ENCODE results near the gene USE1.

The USE1 gene

DNA sequence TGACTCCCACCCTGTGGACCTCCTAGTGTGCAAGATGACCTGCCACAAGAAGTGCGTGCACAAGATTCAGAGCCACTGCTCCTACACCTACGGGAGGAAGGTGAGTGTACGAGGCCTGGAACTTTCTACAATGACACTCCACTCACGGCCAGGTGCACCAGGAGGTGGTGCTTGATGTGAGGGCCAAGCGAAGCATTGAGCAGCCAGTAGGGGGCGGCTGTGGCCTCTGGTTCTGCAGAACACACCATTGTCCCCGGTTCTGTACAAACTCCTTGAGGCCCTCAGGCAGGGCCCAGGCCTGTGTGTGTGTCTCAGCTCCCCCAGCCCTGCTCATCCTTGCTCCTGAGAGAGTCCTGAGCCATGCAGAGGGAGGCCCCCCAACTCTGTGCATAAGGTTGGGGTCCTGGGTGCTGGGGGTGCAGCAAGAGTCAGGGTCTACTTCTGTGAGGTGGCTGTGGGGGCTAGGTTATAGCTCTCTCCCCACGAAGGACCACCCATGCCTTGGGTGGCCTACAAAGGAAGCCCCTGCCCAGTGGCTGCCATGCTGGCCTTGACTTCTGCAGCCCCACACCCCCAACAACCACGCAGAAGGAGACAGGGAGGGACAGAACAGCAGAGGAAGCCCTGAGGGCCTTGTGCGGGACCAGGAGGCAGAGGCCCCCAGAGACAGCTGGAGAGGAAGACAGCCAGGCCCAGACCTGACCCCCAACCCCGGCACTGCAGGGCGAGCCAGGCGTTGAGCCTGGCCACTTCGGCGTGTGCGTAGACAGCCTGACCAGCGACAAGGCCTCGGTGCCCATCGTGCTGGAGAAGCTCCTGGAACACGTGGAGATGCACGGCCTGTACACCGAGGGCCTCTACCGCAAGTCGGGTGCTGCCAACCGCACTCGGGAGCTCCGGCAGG, 9.7 kb upstream of the USE1 start:
- DNase-seq (ENCODE audit: low spot score): peak; percentile 73

DNA sequence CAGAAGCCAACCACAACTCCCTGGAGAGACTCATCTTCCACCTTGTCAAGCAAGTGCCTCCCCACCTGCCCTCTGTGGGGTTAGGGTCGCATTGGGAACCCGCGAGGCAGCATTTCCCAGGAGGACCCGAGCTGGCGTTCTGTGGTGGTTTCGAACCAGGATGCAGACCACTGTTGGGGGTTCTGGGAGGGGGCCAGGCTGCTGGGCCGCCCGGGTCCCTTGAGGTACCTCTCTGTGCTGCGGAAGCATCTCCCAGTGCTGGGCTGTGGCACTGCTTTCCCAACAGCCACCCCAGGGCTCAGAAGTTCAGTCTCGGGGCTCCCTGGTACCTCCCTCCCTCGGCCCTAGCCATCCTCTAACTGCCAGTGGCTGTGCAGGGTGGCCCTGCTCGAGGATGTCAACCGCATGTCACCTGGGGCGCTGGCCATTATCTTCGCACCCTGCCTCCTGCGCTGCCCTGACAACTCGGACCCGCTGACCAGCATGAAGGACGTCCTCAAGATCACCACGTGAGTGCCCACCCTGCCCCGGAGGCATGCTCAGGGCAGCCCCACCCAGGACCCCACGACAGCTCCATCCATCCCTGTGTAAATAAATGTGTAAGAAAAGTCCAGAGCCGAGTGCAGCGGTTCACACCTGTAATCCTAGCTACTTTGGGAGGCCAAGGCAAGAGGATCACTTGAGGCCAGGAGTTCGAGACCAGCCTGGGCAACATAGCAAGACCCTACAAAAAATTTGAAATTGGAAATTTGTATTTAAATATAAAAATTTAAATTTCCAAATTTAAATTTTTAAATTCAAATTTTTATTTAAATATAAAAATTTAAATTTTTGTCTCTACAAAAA, 8.2 kb upstream of the USE1 start:
- no peak for DNase-seq (ENCODE audit: low spot score)

DNA sequence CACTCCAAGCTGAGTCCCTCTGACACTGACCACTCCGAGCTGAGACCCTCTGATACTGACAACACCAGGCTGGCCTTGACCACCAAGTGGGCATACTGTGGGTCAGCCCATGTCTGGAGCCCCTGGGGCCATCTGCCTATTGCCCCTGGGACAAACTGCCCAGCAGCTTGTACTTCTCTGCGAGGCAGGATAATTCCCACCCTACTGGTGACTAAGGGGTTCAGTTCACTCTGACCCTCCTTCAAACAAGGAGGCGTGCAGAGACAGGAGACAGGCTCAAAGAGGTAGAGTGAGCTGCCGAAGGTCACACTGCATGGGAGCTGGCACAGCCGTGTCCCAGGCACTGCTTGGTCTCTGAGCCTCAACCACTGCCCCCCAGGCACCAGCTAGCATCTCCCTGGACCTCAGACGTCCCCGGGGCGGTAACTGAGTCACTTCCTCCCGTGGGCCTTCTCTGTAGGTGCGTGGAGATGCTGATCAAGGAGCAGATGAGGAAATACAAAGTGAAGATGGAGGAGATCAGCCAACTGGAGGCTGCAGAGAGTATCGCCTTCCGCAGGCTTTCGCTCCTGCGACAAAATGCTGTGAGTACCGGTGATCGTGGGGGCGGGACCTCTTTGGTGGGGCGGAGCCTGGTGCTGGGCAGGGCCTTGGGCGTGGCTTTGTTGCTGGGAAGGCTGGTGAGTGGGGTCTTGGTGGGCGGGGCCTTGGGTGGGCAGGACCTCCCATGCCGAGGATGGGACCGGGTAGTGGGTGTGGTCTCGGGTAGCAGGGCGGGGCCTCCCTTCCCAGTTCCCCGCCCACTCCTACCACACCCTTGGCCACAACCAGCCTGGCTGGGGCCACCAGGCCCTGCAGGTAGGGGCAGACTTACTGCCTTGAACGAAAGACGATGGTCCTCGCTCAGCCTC, 5.8 kb upstream of the USE1 start:
- peak; percentile 63 for DNase-seq (ENCODE audit: low spot score)

DNA sequence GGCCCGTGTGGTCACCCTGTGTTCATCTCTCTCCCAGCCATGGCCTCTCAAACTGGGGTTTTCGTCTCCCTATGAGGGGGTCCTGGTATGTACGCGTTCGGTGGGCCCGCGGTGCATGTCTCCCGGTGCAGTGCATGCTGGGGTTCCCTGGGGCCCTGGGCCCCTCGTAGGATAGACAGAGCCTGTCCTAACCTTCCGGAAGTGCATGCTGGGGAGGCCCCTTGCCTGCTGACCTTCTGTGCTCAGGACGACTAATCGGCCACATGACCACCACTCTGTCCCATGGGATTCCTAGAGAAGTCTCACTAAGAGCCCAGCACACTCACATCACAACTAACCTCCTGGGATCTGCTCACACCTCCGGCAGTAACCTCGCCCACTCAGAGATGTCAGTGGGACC, 4.9 kb upstream of the USE1 start:
- DNase-seq (ENCODE audit: low spot score): peak; percentile 11

DNA sequence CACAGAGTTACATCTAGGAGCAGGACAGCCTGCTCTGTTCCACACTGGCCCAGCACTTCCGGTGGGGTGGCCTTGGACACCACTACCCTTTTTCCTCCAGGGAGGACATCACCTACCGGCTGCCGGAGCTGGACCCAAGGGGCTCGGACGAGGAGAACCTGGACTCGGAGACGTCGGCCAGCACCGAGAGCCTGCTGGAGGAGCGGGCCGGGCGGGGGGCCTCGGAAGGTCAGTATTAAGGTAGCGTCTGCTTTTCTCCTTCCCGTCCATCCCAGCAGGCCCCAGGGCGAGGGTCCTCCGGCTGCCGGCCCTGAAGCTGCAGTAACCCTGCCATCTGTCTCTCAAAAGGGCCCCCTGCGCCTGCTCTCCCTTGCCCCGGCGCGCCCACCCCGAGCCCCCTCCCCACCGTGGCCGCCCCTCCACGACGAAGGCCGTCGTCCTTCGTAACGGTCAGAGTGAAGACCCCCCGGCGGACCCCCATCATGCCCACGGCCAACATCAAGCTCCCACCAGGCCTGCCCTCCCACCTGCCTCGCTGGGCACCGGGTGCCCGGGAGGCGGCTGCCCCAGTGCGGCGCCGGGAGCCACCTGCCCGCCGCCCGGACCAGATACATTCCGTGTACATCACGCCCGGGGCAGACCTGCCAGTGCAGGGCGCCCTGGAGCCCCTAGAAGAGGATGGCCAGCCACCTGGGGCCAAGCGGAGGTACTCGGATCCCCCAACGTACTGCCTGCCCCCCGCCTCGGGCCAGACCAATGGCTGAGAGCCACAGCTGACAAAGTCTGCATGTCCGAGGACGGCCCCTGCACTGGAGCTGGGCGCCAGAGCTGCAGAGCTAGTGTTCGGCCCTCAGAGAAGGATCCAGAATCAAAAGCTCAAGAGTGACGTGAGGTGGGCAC, 3.4 kb upstream of the USE1 start:
- DNase-seq (ENCODE audit: low spot score): no peak

DNA sequence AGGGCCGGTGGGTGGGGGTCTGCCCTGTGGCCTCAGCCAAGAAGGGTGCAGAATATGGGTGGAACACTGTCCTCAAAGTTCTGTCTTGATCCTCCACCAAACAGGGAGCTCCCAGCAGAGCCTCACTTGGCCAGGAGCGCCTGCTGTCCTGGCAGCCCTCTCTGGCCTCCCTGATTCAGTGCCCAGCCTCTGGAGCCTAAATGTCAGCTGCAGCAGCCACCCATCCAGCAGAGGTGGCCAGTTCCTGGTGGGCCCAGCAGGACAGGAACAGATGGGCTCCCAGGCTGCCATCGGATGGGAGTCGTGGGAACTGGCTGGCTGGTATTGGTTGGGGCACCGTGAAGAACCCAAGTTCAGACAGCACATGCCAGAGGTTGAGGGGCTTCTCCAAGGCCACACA, 1.8 kb upstream of the USE1 start:
- DNase-seq (ENCODE audit: low spot score): peak; percentile 13

DNA sequence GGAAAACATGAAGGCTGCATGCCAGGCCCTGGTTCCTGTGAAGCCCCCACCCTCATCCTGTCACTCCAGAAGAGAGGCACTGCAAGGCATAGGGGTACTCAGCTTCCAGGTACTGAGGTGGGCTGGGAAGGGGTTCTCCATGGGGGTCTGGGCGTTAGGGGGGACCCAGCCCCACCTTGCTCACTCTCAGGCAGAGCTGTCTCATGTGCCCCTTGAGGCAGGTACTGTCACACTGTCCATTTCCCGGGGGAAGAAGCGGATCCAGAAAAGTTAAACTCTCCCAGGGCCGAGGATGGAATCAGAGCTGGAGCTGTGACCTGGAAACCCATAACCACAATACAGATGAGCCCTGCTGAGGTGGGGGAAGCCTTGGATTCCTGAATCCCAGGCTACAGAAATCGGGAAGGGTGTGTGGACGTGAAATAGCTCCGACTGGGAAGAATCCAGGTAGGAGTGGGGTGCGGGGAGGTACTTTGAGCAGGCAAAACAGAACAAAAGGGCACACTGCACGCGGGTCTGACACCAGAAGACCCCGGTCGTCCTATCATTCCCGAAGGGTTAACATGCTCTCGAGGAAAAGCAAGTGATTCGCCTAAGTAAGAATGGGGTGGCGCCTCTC, 540 bp upstream of the USE1 start:
- peak; percentile 9 for DNase-seq (ENCODE audit: low spot score)

DNA sequence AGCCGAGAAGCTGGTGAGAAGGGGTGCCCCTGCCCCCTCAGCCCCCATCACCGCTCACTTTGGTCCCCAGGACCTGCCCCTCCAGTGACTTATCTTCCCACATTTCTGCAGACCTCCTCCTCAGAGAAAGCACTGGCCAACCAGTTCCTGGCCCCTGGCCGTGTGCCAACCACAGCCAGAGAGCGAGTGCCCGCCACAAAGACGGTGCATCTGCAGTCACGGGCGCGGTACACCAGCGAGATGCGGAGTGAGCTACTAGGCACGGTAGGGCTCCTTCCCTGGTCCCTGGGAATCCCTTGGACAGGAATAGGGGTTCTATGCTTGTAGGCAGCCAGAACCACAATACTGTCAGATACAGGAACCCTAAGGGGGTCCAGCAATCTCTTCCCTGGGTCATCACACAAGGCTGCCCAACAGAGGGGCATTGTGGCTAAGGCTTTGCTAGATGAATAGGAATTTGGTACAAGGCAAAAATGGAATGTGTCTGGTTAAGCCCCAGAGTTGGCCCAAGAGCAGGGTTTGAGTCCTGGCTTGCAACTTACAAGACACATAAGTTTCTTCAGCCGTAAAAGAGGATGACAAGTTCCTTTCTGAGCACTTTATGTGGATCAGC, 1.0 kb downstream of the USE1 start:
- DNase-seq (ENCODE audit: low spot score): no peak

DNA sequence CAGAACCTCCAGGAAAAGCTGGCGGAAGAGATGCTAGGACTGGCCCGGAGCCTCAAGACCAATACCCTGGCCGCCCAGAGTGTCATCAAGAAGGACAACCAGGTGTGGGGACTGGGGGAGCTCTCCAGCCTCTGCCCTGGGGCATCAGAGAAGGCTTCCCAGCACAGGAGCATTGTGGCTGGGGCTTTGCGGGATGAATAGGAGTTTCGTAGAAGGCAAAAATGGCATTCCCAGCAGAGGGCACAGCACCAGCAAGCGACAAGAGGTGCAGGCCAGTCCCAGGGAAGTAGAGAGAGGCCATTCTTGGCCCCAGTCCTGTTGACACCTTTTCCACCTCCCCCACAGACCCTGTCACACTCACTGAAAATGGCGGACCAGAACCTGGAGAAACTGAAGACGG, 4.1 kb downstream of the USE1 start:
- DNase-seq (ENCODE audit: low spot score): no peak

DNA sequence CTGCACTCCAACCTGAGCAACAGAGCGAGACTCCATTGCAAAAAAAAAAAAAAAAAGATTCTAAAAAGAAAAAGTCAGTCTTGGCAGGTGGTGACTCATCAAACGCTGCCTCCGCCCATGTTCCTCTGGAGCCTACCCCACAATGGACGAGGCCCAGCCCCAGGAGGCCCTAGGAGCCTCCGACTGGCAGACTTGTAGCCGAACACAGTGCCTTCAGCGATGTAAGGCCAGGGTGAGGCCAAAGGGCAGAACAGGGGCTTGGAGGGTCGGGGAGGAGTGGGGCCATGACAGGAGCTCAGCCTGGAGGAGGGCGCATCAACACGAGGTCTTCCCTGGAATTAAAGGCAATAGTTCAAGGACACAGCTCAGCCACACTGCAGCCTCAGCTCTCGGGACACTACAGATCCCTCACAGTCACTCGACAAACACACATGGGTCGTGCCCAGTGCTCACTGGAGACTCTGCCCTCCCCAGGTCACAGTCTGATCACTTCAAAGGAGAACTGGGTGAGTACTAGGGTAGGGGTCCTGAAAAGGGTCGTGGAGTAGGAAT, 5.1 kb downstream of the USE1 start:
- peak; percentile 85 for DNase-seq (ENCODE audit: low spot score)

DNA sequence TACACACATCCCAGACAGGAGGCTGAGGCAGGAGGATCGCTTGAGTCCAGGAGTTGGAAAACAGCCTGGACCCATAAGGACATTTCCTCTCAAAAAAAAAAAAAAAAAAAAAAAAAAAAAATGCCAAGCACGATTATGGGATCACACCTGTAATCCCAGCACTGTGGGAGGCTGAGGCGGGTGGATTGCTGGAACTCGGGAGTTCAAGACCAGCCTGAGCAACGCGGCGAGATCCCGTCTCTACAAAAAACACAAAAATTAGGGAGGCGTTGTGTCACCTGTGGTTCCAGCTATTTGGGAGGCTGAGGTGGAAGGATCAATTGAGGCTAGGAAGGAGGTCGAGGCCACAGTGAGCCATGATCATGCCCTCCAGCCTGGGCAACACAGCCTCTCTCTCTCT, 9.9 kb downstream of the USE1 start:
- no peak for DNase-seq (ENCODE audit: low spot score)

DNA sequence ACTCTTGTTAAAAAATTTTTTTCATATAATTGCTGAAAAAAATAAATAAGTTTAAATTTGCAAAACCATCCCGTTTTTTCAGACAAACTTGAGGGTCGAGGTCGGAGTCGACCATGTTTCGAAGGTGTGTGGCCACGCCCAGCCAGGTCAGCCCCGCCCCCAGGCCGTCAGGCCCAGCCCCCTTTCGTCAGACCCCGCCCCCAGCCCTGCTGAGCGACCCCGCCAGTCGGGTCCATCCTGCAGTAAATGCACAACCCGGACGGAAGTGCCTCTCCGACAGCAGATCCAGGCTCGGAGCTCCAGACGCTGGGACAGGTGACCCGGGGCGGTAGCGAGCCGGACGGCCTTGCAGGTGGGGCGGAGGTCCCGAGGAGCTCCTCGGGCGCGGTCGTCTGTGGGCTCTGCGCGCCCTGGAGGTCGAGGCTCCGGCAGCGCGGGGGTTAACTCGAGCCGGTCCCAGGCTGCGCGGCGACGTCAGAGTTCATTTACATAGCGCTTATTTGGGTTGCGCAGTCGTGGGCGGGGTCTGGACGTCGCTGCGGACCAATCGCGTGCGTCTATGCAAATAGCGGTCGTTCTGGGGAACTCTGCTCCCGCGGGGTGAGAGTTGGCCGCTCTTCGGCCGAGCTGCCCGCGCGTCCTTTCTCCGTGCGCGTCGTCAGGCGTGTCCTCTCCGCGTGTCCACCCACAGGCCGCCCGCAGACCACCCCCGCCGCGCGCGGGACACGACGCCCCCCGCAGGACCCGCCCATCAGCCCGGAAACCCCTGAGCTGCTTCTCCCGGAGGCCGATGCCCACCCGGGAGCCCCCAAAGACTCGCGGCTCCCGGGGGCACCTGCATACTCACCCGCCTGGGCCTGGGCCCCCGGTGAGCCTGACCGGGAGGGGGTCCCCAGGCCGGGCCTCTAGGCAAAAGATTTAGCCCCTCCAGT, 11.1 kb downstream of the USE1 start, which contains the start of gene OCEL1:
Gene OCEL1, plus strand, starts transcription at position 225 of the 932 bp plus-strand sequence. Its CDS starts 22 bp downstream, at position 247.
- DNase-seq (ENCODE audit: low spot score): peak; percentile 96

DNA sequence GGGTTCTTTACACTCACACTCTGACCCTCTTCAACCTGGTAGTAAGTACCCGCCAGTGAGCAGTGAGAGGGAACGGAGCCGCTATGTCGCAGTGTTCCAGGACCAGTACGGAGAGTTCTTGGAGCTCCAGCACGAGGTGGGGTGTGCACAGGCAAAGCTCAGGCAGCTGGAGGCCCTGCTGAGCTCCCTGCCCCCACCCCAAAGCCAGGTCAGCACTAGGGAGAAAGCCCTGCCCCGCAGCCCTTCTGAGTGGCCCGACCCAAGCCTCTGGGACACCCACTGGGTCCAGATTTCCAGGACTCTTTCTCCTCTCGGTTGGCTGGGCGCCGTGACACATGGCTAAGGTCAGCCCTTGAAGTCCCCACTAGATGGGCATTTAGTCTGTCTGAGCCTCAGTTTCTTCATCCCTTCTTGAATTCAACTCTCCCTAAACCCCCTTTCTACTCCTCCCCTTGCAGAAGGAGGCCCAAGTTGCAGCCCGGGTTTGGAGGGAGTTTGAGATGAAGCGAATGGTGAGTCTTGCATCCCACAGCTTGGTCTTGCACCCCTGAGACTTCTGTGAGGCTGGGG, 12.7 kb downstream of the USE1 start:
- DNase-seq (ENCODE audit: low spot score): no peak

DNA sequence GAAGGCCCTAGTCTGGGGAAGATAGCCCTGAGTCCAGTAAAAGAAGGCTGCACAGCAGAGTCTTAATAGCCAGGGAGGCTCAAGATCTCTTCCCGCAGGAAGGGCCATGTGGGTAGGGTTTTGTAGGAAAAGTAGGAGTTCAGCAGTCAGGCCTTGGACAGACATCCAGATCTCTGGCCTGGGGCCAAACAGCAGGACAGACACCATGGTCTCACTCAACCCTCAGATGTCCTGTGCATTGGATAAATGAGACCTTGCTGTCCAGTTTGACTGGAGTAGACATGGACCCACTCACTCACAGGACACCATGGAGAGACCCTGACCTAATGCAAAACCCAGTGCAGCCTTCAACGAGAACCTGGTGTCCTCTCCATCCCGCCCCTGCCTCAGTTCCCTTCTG, 14.7 kb downstream of the USE1 start:
- no peak for DNase-seq (ENCODE audit: low spot score)

DNA sequence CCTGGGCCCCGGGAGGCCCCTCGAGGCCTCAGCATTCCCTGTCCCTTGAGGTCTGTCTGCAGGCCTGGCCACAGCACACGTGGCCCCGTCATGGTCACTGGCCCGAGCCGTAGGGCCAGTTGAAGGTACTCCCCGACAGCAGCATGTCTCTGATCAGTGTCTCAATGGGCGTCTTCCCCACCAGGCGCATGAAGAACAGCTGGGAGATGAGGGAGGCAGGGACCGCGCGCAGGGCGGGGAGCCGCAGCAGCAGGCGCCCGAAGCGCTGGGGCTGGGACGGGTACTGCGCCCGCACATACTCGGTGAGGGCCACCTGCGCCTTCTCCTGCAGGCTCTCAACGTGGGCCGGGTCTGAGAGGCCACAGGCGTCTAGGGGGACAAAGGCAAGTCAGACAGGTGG, 17.1 kb downstream of the USE1 start:
- no peak for DNase-seq (ENCODE audit: low spot score)

DNA sequence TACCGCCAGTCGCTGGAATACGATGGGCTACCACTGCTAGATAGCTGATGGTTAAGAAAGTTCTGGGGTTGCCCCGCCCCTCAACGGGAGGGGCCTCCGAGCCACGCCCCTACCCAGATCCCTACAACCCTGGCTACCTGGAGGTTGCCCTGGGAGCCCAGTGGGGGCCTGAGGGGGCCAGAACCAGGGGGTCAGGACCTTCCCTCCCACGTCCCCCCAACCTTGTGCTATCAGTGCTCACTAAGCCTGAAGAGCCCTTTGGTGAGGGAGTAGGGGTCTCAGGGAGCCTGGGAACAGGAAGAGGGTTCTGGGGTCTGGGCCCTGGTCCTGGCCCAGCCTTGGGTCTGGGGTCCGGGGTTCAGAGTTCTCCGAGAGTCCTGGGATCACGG, 19.7 kb downstream of the USE1 start:
- DNase-seq (ENCODE audit: low spot score): peak; percentile 77

DNA sequence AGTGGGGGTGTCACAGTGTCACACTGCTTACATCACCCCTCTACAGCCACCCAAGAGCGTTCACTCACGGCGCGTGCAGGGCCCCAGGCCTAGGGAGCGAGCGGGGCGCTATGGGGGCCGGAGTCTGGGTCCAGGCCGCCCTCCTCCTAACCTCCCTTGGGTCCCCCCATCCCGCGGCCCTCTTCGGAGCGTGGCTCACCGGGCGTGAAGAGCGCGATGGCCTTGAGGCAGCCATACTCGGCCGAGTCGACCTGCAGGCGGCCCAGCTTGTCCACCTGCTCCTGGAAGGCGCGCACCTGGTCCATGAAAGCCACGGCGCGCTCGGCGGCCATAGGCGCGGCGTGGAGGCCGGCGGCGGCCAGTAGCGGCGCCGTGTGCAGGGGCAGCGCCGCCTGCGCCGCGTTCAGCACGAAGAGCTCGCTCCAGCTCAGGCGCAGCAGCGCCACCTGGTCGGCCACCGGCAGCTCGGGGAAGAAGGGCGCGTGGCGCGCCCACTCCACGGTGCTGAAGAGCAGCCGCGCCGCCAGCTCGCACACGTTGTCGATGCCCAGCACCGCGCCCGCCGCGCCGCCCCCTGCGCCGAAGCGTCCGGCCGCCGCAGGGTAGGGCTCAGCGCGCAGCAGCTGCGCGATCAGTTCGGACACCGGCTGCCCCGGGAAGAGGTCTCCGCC, 20.3 kb downstream of the USE1 start:
- DNase-seq (ENCODE audit: low spot score): peak; percentile 67

Data from AG20443 (cell line).